ENCODE results near the gene YIF1B.

Gene YIF1B

GRCh38 chr19:38288123-38288855, 27.5 kb downstream of the YIF1B start:
- no peak overlapping the region for H3K4me3 ChIP-seq (ENCODE audit: low read length)
- DNase-seq, result no peak
- no peaks in the 10 kb centered on the region for H3F3A ChIP-seq (ENCODE audit: insufficient read depth, low read length)
- H3K4me1 ChIP-seq (ENCODE audit: low read length), result no peaks in the 10 kb centered on the region
- no peak for TF ChIP-seq EZH2 (optimal IDR thresholded peaks at IDR 0.05; ENCODE audit: low read depth, low read length)
- TF ChIP-seq, protein P1, sequence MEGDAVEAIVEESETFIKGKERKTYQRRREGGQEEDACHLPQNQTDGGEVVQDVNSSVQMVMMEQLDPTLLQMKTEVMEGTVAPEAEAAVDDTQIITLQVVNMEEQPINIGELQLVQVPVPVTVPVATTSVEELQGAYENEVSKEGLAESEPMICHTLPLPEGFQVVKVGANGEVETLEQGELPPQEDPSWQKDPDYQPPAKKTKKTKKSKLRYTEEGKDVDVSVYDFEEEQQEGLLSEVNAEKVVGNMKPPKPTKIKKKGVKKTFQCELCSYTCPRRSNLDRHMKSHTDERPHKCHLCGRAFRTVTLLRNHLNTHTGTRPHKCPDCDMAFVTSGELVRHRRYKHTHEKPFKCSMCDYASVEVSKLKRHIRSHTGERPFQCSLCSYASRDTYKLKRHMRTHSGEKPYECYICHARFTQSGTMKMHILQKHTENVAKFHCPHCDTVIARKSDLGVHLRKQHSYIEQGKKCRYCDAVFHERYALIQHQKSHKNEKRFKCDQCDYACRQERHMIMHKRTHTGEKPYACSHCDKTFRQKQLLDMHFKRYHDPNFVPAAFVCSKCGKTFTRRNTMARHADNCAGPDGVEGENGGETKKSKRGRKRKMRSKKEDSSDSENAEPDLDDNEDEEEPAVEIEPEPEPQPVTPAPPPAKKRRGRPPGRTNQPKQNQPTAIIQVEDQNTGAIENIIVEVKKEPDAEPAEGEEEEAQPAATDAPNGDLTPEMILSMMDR (IDR thresholded peaks at IDR 0.05; ENCODE audit: low read length), result no peak
- no peak for TF ChIP-seq EZH2phosphoT487 (IDR thresholded peaks at IDR 0.05; ENCODE audit: low read length)
- no peak overlapping the region for H3K4me2 ChIP-seq (ENCODE audit: low read depth, low read length)
- no peak overlapping the region for H3K9ac ChIP-seq (ENCODE audit: low read length)
- H3K9me2 ChIP-seq (replicated peaks; ENCODE audit: insufficient read depth, low read length), result no peaks in the 10 kb centered on the region
- no peaks in the 10 kb centered on the region for H3K79me2 ChIP-seq (ENCODE audit: low read length)
- H2AFZ ChIP-seq (ENCODE audit: low read length), result no peak overlapping the region
- peaks cover 19% of the 10 kb centered on the region for H3K27me3 ChIP-seq (replicated peaks; ENCODE audit: insufficient read depth, low read length)
- H3K9me3 ChIP-seq (replicated peaks; ENCODE audit: insufficient read depth, low read length), result no peaks in the 10 kb centered on the region
- no peak overlapping the region for H3K27ac ChIP-seq (ENCODE audit: low read length)
- H3K36me3 ChIP-seq (replicated peaks; ENCODE audit: insufficient read depth, low read length), result no peaks in the 10 kb centered on the region
- H4K20me1 ChIP-seq (ENCODE audit: insufficient read depth, low read length), result no peaks in the 10 kb centered on the region

DNA sequence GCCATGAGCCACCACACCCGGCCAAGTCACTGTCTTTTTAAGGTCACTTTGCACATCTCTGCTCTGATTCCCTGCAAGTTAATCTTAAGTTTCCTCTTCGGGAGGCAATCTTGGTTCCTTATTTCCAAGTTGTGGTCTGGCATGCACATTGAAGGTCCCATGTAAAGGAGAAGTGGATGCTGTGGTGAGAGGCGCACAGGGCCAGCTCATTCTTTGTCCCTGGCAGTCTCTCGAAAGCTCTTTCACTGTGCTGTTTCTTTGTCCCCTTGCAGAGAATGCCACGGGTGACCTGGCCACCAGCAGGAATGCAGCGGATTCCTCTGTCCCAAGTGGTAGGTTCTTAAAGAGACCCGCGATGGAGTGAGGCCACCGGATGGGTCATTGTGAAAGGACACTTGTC, 28.1 kb downstream of the YIF1B start:
- no peaks in the 10 kb centered on the region for H4K20me1 ChIP-seq (ENCODE audit: insufficient read depth, low read length)
- DNase-seq, result no peak

DNA sequence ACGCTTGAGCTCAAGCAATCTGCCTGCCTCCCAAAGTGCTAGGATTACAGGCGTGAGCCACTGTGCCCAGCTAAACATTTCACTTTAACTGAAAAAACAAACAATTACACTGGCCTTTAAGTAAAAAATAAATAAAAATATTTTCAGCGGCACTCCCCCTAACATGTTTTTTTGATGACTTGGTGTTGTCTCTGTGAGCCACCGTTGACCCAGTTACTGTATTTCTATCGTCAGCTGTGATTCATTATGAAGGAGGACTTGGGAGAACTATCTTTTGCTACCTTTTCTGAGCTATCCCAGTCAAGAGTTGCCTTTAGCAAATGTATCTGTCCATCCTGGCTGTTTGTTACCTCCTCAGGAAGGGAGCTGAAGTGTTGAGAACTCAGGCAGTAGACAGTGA, 30.2 kb downstream of the YIF1B start:
- no peaks in the 10 kb centered on the region for H3K9me2 ChIP-seq (replicated peaks; ENCODE audit: insufficient read depth, low read length)
- no peak overlapping the region for H3K27ac ChIP-seq (ENCODE audit: low read length)
- no peaks in the 10 kb centered on the region for H3K4me1 ChIP-seq (ENCODE audit: low read length)
- no peak for DNase-seq
- H3K9ac ChIP-seq (ENCODE audit: low read length), result no peak overlapping the region
- H2AFZ ChIP-seq (ENCODE audit: low read length), result no peak overlapping the region
- H3K27me3 ChIP-seq (replicated peaks; ENCODE audit: insufficient read depth, low read length), result peaks cover 9% of the 10 kb centered on the region; the same call in 1 of the 2 replicates
- H3K9me3 ChIP-seq (replicated peaks; ENCODE audit: insufficient read depth, low read length), result no peaks in the 10 kb centered on the region
- no peak overlapping the region for H3K4me2 ChIP-seq (ENCODE audit: low read depth, low read length)
- TF ChIP-seq, protein P1 (IDR thresholded peaks at IDR 0.05; ENCODE audit: low read length), result no peak
- no peak for TF ChIP-seq EZH2phosphoT487 (IDR thresholded peaks at IDR 0.05; ENCODE audit: low read length)
- TF ChIP-seq EZH2 (optimal IDR thresholded peaks at IDR 0.05; ENCODE audit: low read depth, low read length), result no peak
- no peaks in the 10 kb centered on the region for H3K36me3 ChIP-seq (replicated peaks; ENCODE audit: insufficient read depth, low read length)
- no peaks in the 10 kb centered on the region for H3F3A ChIP-seq (ENCODE audit: insufficient read depth, low read length)
- no peak overlapping the region for H3K4me3 ChIP-seq (ENCODE audit: low read length)
- no peaks in the 10 kb centered on the region for H3K79me2 ChIP-seq (ENCODE audit: low read length)
- H4K20me1 ChIP-seq (ENCODE audit: insufficient read depth, low read length), result no peaks in the 10 kb centered on the region

More for the DNA sequence above, 28.1 kb downstream of the YIF1B start:
- H3K36me3 ChIP-seq (replicated peaks; ENCODE audit: insufficient read depth, low read length), result no peaks in the 10 kb centered on the region
- no peak overlapping the region for H3K9ac ChIP-seq (ENCODE audit: low read length)
- no peaks in the 10 kb centered on the region for H3F3A ChIP-seq (ENCODE audit: insufficient read depth, low read length)
- no peak overlapping the region for H3K4me2 ChIP-seq (ENCODE audit: low read depth, low read length)
- H3K4me3 ChIP-seq (ENCODE audit: low read length), result no peak overlapping the region
- H2AFZ ChIP-seq (ENCODE audit: low read length), result no peak overlapping the region
- peaks cover 13% of the 10 kb centered on the region for H3K27me3 ChIP-seq (replicated peaks; ENCODE audit: insufficient read depth, low read length)
- no peaks in the 10 kb centered on the region for H3K9me2 ChIP-seq (replicated peaks; ENCODE audit: insufficient read depth, low read length)
- H3K79me2 ChIP-seq (ENCODE audit: low read length), result no peaks in the 10 kb centered on the region
- H3K9me3 ChIP-seq (replicated peaks; ENCODE audit: insufficient read depth, low read length), result no peaks in the 10 kb centered on the region
- no peaks in the 10 kb centered on the region for H3K4me1 ChIP-seq (ENCODE audit: low read length)
- TF ChIP-seq EZH2phosphoT487 (IDR thresholded peaks at IDR 0.05; ENCODE audit: low read length) (no peak), EZH2 (optimal IDR thresholded peaks at IDR 0.05; ENCODE audit: low read depth, low read length) (no peak)
- TF ChIP-seq, protein P1 (IDR thresholded peaks at IDR 0.05; ENCODE audit: low read length), result no peak
- H3K27ac ChIP-seq (ENCODE audit: low read length), result no peak overlapping the region

Measured in MM.1S (cell line).